K562 (cell line): ENCODE results near the gene ABT1. TPM values are rescaled to one million over a fixed set of nuclear protein-coding genes. Genes with fewer than 3 reads are reported as not detected.

ENCODE experiments used
- HNRNPUL1 ChIP-seq: fragments of 200-400 bp; formaldehyde crosslinking; IDR thresholded peaks from 2 replicates; pipeline ENCODE4 v1.6.1; 2017; ENCODE audit warnings: low read length
- RFX1 ChIP-seq: fragments of 450-650 bp; IDR thresholded peaks from 2 replicates; pipeline ENCODE4 v1.6.1; 2016; ENCODE audit warnings: mild to moderate bottlenecking, moderate library complexity
- RREB1 ChIP-seq: fragments of 250-450 bp; sonication (Bioruptor Pico); IDR thresholded peaks from 2 replicates; pipeline ENCODE4 v1.4.0; 2020
- ZBTB11 ChIP-seq, 3 experiments: fragments of 200-800 bp in 1 of 3; fragments of 250-450 bp in 1 of 3; fragments of 450-650 bp in 1 of 3; sonication (Bioruptor Pico) in 1 of 3; sonication (Bioruptor generic) in 1 of 3; formaldehyde crosslinking in 1 of 3; IDR thresholded peaks; 2 replicates each; pipeline versions ENCODE4 v1.6.1 to v1.8.0; 2016 to 2022; ENCODE audit warnings: mild to moderate bottlenecking in 2 of 3, missing genetic modification characterization in 2 of 3, missing compliant biosample characterization in 1 of 3, moderate library complexity in 1 of 3
- ZEB2 ChIP-seq: fragments of 450-650 bp; IDR thresholded peaks from 2 replicates; pipeline ENCODE4 v1.6.1; 2016
- ZNF124 ChIP-seq: sonication (generic); formaldehyde crosslinking; IDR thresholded peaks from 2 replicates; pipeline ENCODE4 v1.8.1; 2022; ENCODE audit warnings: missing genetic modification reagents
- polyA plus RNA-seq, 8 experiments: library from polyadenylated mRNA; depleted of rRNA in 4 of 8; stranded (reverse) in 5 of 8; unstranded in 3 of 8; fragments of >200 nt; fragmentation: Nextera tagmentation in 2 of 8; fragmentation: Illumina TruSeq in 1 of 8; extraction: Ambion mirVana in 2 of 8; extraction: Trizol in 1 of 8; gene quantifications; 2 replicates each; pipeline versions ENCODE4 v1.2.1 to v1.2.3, GENCODE V29; 2011 to 2014; ENCODE audit warnings: inconsistent platforms in 1 of 8, missing spikeins in 1 of 8
- total RNA-seq, 7 experiments: library from RNA; depleted of rRNA in 6 of 7; stranded (reverse); fragments of >200 nt in 6 of 7; fragmentation: Illumina TruSeq in 2 of 7; extraction: Trizol in 2 of 7; gene quantifications; 2 replicates each; pipeline versions ENCODE4 v1.2.1 to v1.2.3, GENCODE V29; 2011 to 2021; ENCODE audit warnings: low replicate concordance in 1 of 7

The ABT1 gene
- total and polyA plus RNA-seq, 9 of the 15 experiments (the other 6 are each of a cell fraction or from before 2014, with no cell fraction given), result 8.8 to 52.7 (median 40.7) TPM

- TF ChIP-seq RREB1, result no peak
- TF ChIP-seq HNRNPUL1, result no peak
- peak in 1 of 3 experiments; percentile 10; a peak in 1 of 6 replicates for TF ChIP-seq ZBTB11 (CRISPR knock-in tag; IDR thresholded peaks at IDR 0.05)
- TF ChIP-seq ZNF124, result no peak
- no peak for TF ChIP-seq ZEB2
- TF ChIP-seq RFX1, result no peak
Measured at GRCh38 chr6:26594131-26594498, 2.6 kb upstream of the ABT1 start (continued).
